ENCODE measurements around the gene ENTREP3. TPM values are rescaled to one million over a fixed set of nuclear protein-coding genes. Genes with fewer than 3 reads are reported as not detected.
A peak's percentile ranks its signal among the peaks of the same experiment; 100 is the strongest.
"Not testable (repeated sequence)": the region's sequence is repeated elsewhere in the genome, so short reads cannot be mapped to it uniquely, and the experiment has no call there.

ENTREP3 gene
- total RNA-seq, 3 donors from 2014 or later: 8.2 to 12.1 (median 10.2) TPM

DNA sequence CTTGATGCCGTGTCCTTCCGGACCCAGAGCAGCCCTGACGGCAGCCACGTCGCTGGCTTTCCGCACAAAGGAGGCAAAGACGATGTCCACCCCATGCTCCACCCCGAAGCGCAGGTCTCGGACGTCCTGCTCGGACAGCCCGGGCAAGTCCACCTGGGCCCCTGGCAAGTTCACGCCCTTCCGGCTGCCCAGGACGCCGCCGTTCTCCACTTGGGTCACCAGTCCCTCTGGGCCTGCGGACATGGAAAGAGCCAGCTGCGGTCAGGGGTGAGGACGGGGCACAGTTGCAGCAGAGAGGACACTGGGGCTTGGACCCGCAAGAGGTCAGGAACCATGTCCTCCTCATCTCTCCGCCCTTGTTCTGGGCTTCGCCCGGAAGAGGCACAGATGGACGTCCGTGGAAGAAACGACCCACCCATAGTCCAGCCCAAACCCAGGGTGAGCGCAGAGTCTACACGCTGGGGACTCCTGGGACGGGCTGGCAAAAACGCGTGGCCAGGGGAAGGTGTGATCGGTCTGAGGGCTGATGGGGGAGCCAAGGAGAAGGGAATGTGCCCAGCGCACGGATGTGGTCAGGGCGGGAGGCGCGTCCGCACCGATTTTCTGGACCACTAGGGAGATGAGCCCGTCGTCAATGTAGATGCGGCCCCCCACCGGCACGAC is 39.4 kb upstream of the ENTREP3 start:
- H3K9me3 ChIP-seq: no peaks in the 10 kb centered on the region
- TF ChIP-seq, protein P1, sequence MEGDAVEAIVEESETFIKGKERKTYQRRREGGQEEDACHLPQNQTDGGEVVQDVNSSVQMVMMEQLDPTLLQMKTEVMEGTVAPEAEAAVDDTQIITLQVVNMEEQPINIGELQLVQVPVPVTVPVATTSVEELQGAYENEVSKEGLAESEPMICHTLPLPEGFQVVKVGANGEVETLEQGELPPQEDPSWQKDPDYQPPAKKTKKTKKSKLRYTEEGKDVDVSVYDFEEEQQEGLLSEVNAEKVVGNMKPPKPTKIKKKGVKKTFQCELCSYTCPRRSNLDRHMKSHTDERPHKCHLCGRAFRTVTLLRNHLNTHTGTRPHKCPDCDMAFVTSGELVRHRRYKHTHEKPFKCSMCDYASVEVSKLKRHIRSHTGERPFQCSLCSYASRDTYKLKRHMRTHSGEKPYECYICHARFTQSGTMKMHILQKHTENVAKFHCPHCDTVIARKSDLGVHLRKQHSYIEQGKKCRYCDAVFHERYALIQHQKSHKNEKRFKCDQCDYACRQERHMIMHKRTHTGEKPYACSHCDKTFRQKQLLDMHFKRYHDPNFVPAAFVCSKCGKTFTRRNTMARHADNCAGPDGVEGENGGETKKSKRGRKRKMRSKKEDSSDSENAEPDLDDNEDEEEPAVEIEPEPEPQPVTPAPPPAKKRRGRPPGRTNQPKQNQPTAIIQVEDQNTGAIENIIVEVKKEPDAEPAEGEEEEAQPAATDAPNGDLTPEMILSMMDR (IDR thresholded peaks at IDR 0.05): no peak
- TF ChIP-seq POLR2A (IDR thresholded peaks at IDR 0.05) (no peak), POLR2AphosphoS5 (IDR thresholded peaks at IDR 0.05) (no peak)
- no peak overlapping the region for H3K27ac ChIP-seq
- H3K4me1 ChIP-seq: no peaks in the 10 kb centered on the region
- DNase-seq (ENCODE audit: low spot score in 2 of 2): no peak
- no peaks in the 10 kb centered on the region for H3K36me3 ChIP-seq
- H3K27me3 ChIP-seq: peaks cover 0 to 26% of the 10 kb centered on the region in 2 donors
- peak overlapping the region in 2 of 3 donors; percentile 10 to 49 for H3K4me3 ChIP-seq
- intact Hi-C loops (cut with DNase I; ENCODE audit: low total_unique reads): no loop called here

- DNase-seq (ENCODE audit: low spot score in 2 of 2): no peak
Measured at GRCh38 chr1:155293086-155293749, 37.9 kb upstream of the ENTREP3 start.

DNA sequence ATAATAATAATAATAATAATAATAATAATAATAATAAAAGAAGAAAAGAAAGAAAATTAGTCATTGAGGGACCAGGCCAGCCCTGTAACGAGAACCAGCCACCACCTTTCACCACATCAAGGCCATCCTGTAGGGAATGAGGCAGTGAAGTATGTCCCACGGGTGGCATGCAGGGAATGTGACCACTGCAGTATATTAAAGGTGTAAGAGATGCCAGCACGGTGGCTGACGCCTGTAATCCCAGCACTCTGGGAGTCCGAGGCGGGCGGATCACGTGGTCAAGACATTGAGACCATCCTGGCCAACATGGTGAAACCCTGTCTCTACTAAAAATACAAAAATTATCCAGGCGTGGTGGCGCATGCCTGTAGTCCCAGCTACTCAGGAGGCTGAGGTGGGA is 35.7 kb upstream of the ENTREP3 start:
- peaks cover 0 to 20% of the 10 kb centered on the region in 2 donors for H3K27me3 ChIP-seq
- H3K9me3 ChIP-seq; DNase-seq (ENCODE audit: low spot score in 2 of 2); intact Hi-C loops (cut with DNase I; ENCODE audit: low total_unique reads); H3K4me1 ChIP-seq; H3K27ac ChIP-seq; H3K4me3 ChIP-seq; H3K36me3 ChIP-seq: not testable (repeated sequence)

More at GRCh38 chr1:155293086-155293749, 37.9 kb upstream of the ENTREP3 start:
- peaks cover 0 to 26% of the 10 kb centered on the region in 2 donors for H3K27me3 ChIP-seq
- no peaks in the 10 kb centered on the region for H3K4me1 ChIP-seq
- intact Hi-C loops (cut with DNase I; ENCODE audit: low total_unique reads): no loop called here
- no peaks in the 10 kb centered on the region for H3K9me3 ChIP-seq
- no peak overlapping the region for H3K27ac ChIP-seq
- no peak overlapping the region for H3K4me3 ChIP-seq
- TF ChIP-seq, protein P1 (IDR thresholded peaks at IDR 0.05): no peak
- no peak for TF ChIP-seq POLR2A (IDR thresholded peaks at IDR 0.05)
- TF ChIP-seq POLR2AphosphoS5 (IDR thresholded peaks at IDR 0.05): no peak
- H3K36me3 ChIP-seq: no peaks in the 10 kb centered on the region

DNA sequence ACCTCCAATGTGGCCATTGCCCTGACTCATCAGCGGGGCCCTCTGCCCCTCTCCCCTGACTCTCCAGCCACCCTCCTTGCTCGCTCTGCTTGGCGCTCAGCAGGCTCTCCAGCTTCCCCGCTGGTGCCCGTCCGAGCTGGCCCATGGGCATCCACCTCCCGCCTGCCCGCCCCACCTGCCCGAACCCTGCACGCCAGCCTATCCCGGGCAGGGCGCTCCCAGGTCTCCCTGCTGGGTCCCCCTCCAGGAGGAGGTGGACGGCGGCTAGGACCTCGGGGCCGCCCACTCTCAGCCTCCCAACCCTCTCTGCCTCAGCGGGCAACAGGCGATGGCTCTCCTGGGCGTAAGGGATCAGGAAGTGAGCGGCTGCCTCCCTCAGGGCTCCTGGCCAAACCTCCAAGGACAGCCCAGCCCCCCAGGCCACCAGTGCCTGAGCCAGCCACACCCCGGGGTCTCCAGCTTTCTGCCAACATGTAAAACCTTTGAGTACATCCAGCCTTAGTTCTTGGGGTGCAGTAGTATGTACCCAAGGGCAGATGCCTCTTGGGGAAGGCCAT is 32.8 kb upstream of the ENTREP3 start:
- TF ChIP-seq POLR2AphosphoS5 (IDR thresholded peaks at IDR 0.05) (no peak), POLR2A (IDR thresholded peaks at IDR 0.05) (no peak)
- TF ChIP-seq, protein P1 (IDR thresholded peaks at IDR 0.05): no peak
- H3K4me3 ChIP-seq: no peak overlapping the region
- no peaks in the 10 kb centered on the region for H3K9me3 ChIP-seq
- H3K4me1 ChIP-seq: no peaks in the 10 kb centered on the region
- no peaks in the 10 kb centered on the region for H3K27me3 ChIP-seq
- DNase-seq (ENCODE audit: low spot score in 2 of 2): no peak
- no peaks in the 10 kb centered on the region for H3K36me3 ChIP-seq
- intact Hi-C loops (cut with DNase I; ENCODE audit: low total_unique reads): no loop called here
- no peak overlapping the region for H3K27ac ChIP-seq

DNA sequence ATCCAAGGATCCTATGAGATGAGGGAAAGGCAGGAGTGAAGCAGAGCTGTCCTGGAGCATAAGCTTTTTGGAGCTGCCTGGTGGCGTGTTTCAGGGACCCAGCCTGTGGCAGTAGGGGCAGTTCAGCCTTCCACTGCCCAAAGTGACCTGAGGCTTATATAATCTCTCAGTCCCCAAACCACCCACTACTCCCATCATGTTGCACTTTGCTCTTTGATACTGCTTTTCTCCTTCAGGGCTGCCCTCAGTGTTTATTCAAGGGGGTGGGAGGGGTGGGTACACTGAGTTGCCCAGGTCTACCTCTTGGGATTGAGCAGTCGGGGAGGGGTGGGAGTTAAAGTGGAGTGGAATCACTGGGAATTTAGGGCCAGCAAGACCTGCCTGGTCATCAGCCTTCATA is 31.3 kb upstream of the ENTREP3 start:
- H3K27ac ChIP-seq: no peak overlapping the region
- no peaks in the 10 kb centered on the region for H3K27me3 ChIP-seq
- TF ChIP-seq POLR2A (IDR thresholded peaks at IDR 0.05) (no peak), POLR2AphosphoS5 (IDR thresholded peaks at IDR 0.05) (no peak)
- TF ChIP-seq, protein P1 (IDR thresholded peaks at IDR 0.05): no peak
- H3K4me3 ChIP-seq: no peak overlapping the region
- H3K36me3 ChIP-seq: no peaks in the 10 kb centered on the region
- DNase-seq (ENCODE audit: low spot score in 2 of 2): no peak
- no peaks in the 10 kb centered on the region for H3K9me3 ChIP-seq
- intact Hi-C loops (cut with DNase I; ENCODE audit: low total_unique reads): no loop called here
- H3K4me1 ChIP-seq: no peaks in the 10 kb centered on the region
